Testis (tissue), 2 donors: ENCODE data around the gene SLC38A7.
"Not testable (repeated sequence)": the region's sequence is repeated elsewhere in the genome, so short reads cannot be mapped to it uniquely, and the experiment has no call there.

ENCODE experiments used
- POLR2A ChIP-seq: fragments of 450-650 bp; IDR thresholded peaks from one replicate; pipeline ENCODE4 v1.6.1; 2017; ENCODE audit warnings: antibody characterized with exemption, mild to moderate bottlenecking, moderate library complexity
- TF ChIP-seq, protein P1 (sequence below), 3 experiments: fragments of 450-650 bp in 2 of 3; fragments of 200-600 bp in 1 of 3; sonication (generic) in 1 of 3; IDR thresholded peaks; one replicate each; pipeline ENCODE4 v1.5.1; 2016 to 2019; ENCODE audit warnings: antibody characterized with exemption in 3 of 3, mild to moderate bottlenecking in 2 of 3, moderate library complexity in 1 of 3

DNA sequence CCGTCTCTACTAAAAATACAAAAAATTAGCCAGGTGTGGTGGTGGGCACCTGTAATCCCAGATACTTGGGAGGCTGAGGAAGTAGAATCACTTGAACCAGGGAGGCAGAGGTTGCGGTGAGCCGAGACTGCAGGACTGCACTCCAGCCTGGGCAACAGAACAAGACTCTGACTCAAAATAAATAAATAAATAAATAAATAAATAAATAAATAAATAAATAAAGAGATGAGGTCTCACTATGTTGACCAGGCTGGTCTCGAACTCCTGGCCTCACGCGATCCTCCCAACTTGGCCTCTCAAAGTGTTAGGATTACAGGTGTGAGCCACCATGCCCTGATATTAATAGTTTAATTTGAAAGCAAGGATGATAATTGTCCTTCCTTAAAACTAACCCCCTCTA is 47.5 kb downstream of the SLC38A7 start:
- TF ChIP-seq, protein P1, sequence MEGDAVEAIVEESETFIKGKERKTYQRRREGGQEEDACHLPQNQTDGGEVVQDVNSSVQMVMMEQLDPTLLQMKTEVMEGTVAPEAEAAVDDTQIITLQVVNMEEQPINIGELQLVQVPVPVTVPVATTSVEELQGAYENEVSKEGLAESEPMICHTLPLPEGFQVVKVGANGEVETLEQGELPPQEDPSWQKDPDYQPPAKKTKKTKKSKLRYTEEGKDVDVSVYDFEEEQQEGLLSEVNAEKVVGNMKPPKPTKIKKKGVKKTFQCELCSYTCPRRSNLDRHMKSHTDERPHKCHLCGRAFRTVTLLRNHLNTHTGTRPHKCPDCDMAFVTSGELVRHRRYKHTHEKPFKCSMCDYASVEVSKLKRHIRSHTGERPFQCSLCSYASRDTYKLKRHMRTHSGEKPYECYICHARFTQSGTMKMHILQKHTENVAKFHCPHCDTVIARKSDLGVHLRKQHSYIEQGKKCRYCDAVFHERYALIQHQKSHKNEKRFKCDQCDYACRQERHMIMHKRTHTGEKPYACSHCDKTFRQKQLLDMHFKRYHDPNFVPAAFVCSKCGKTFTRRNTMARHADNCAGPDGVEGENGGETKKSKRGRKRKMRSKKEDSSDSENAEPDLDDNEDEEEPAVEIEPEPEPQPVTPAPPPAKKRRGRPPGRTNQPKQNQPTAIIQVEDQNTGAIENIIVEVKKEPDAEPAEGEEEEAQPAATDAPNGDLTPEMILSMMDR (IDR thresholded peaks at IDR 0.05) = not testable (repeated sequence)
- not testable (repeated sequence) for TF ChIP-seq POLR2A
